ENCODE measurements around the gene PATZ1. TPM values are rescaled to one million over a fixed set of nuclear protein-coding genes. Genes with fewer than 3 reads are reported as not detected.
"Not testable (repeated sequence)": the region's sequence is repeated elsewhere in the genome, so short reads cannot be mapped to it uniquely, and the experiment has no call there.

Gene PATZ1
- total and polyA plus RNA-seq, 5 experiments from 2014 or later: 17.8 to 70.6 (median 34.2) TPM

DNA sequence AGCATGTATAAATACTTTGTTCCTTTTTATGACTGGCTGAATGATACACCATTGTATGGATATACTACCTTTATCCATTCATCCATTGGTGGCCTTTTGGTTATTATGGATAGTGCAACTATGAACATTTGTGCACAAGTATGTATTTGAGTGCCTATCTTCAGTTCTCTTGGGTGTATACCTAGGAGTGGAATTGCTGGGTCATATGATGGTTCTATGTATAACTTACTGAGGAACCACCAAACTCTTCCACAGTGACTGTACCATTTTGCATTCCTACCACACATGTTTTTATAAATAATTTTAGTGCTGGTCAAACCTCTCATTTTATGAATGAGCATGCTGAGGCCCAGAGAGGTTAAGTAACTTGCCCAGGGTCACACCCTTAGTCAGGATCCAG is 3.8 kb upstream of the PATZ1 start:
- no peaks in the 10 kb centered on the region for H3K36me3 Mint-ChIP-seq
- DNase-seq (no peak), ATAC-seq (no peak)
- POLR2A ChIA-PET: no interaction called here
- H3K4me1 Mint-ChIP-seq: peaks cover 4 to 12% (median 8%) of the 10 kb centered on the region in 4 donors
- H3K9me3 Mint-ChIP-seq: no peaks in the 10 kb centered on the region
- H3K27ac Mint-ChIP-seq: no peak overlapping the region
- H3K27me3 Mint-ChIP-seq: no peaks in the 10 kb centered on the region
- H3K4me3 Mint-ChIP-seq: peak overlapping the region in 1 of 10 donors; percentile 15

DNA sequence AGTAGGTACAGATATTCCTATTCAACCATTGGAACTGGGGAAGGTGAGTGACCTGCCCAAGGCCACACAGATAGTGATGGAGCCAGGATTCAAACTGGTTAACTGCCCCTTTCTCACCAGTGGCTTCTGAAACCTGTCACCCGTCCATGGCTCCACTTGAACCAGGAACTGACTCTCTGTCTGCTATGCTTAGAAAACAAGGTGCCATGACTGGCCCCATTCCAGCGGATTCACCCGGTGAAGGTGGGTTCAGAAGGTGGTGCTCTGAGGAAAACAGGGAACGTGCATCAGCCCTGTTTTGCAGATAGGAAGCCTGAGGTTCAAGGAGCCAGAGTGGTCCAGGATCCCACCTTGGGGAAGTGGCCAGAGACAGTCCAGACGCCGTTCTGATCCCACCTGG is 2.6 kb upstream of the PATZ1 start:
- H3K4me1 Mint-ChIP-seq: peaks cover 10 to 24% (median 20%) of the 10 kb centered on the region in 4 donors
- peak overlapping the region in 4 of 10 donors; percentile 24 to 82 (median 42) for H3K27ac Mint-ChIP-seq
- POLR2A ChIA-PET: interaction anchor here (0.8 to 14.2 kb wide), 4 partner anchors 48 to 70 kb away, joined by 4 to 352 read pairs (median 102); partner anchors contain the start of genes DRG1 and PIK3IP1
- H3K9me3 Mint-ChIP-seq: no peaks in the 10 kb centered on the region
- DNase-seq: no peak
- H3K36me3 Mint-ChIP-seq: peaks cover 0 to 6% (median 4%) of the 10 kb centered on the region in 3 donors
- ATAC-seq: no peak
- H3K27me3 Mint-ChIP-seq: no peaks in the 10 kb centered on the region
- H3K4me3 Mint-ChIP-seq: peak overlapping the region in 5 of 10 donors; percentile 22 to 88 (median 55)

DNA sequence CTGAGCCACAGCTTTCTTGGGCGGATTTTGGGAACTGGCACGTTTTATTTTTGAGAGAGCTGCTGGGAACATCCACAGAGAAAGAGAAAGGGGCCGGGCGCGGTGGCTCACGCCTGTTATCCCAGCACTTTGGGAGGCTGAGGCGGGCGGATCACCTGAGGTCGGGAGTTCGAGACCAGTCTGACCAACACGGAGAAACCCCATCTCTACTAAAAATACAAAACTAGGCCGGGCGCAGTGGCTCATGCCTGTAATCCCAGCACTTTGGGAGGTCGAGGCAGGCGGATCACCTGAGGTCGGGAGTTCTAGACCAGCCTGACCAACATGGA is 1.8 kb upstream of the PATZ1 start:
- H3K4me3 Mint-ChIP-seq: peak overlapping the region; percentile 80 to 92 (median 86)
- DNase-seq, ATAC-seq, H3K36me3 Mint-ChIP-seq, H3K9me3 Mint-ChIP-seq, H3K27me3 Mint-ChIP-seq: not testable (repeated sequence)
- peaks cover 13 to 32% (median 28%) of the 10 kb centered on the region in 4 donors for H3K4me1 Mint-ChIP-seq
- H3K27ac Mint-ChIP-seq: peak overlapping the region in 5 of 10 donors; percentile 31 to 85 (median 77)
- POLR2A ChIA-PET: interaction anchor here (2.1 to 14.2 kb wide), 4 partner anchors 52 to 282 kb away, joined by 19 to 352 read pairs (median 102); partner anchors contain the start of genes DRG1 and PIK3IP1

DNA sequence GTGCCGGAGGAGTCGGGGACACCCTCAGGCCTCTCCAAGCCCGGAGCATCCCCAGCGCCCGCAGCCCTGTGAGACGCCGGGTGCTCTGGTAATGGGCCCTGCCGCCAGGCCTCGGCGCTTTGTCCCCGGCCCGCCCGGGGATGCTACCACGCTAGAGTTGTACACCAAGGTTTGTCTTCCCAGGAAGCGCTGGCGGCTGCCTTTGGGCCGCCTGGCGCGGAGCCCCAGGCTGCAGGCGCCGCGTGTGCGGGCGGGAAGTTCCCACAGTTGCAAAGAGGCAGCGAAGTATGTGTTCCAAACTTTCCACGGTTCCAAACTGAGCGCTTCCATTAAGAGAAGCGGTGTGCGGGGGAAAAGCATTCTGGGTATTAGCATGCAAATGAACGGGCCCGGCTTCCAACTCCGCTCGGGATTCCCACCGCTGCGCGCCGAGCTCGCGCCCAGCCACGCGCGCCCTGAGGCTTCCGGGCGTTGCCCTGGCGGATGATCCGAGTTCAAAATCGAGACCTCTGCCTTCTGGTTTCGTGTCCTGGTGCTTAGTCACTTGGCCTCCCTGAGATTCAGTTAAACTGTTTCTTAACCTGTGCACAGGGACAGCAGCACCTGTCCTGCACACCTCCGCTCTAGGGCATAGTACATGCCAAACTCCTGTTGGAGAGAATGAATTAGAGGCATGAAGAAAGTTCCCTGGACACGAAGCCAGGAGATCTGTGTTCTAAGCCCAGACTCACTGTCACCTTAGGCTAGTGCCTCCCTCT is 1.3 kb upstream of the PATZ1 start:
- H3K4me3 Mint-ChIP-seq: peak overlapping the region; percentile 80 to 92 (median 86)
- DNase-seq: peak; percentile 21 to 69 (median 50)
- H3K27ac Mint-ChIP-seq: peak overlapping the region in 9 of 10 donors; percentile 35 to 90 (median 77)
- peaks cover 0 to 13% (median 5%) of the 10 kb centered on the region in 3 donors for H3K36me3 Mint-ChIP-seq
- POLR2A ChIA-PET: interaction anchor here (0.5 to 14.2 kb wide), 22 partner anchors 10 to 1793 kb away, joined by 3 to 352 read pairs (median 4); partner anchors contain the start of genes DEPDC5, DRG1, EIF4ENIF1 and LIMK2
- no peaks in the 10 kb centered on the region for H3K9me3 Mint-ChIP-seq
- ATAC-seq: peak; percentile 8 to 9
- no peaks in the 10 kb centered on the region for H3K27me3 Mint-ChIP-seq
- peaks cover 15 to 37% (median 34%) of the 10 kb centered on the region in 4 donors for H3K4me1 Mint-ChIP-seq

DNA sequence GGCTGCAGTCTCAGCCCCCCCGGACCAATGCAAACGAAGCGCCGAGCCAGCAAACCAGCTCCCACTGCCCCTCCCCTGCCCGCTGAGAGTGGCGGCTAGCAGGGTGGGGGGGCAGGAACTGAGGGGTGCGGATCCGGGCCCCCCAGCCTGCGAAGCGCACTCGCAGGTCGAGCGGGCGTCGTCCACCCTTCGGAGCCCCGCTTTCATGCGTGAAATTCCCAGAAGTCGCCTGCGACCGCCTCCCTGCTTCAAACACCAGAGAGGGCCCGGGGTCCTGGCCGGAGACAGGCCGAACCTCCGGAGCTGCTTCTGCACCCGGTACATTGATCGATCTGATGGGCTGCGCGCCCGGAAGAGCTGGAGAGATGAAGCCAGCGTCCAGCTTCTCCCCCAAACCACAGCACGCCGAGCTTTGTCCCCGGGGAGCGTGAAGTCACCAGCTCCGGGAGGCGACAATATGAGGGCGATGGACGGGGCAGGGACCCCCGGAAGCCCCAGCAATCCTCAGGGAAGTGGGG is 646 bp upstream of the PATZ1 start:
- peaks cover 19 to 44% (median 40%) of the 10 kb centered on the region in 4 donors for H3K4me1 Mint-ChIP-seq
- POLR2A ChIA-PET: interaction anchor here (0.5 to 14.2 kb wide), 29 partner anchors 8 to 1793 kb away, joined by 3 to 352 read pairs (median 4); partner anchors contain the start of genes DEPDC5, DRG1, EIF4ENIF1 and LIMK2
- no peaks in the 10 kb centered on the region for H3K9me3 Mint-ChIP-seq
- peak overlapping the region; percentile 80 to 92 (median 86) for H3K4me3 Mint-ChIP-seq
- H3K27ac Mint-ChIP-seq: peak overlapping the region; percentile 66 to 90 (median 78)
- H3K27me3 Mint-ChIP-seq: no peaks in the 10 kb centered on the region
- peak in 1 of 2 donors; percentile 4 for ATAC-seq
- DNase-seq: peak in 9 of 10 donors; percentile 34 to 82 (median 42)
- peaks cover 0 to 19% (median 5%) of the 10 kb centered on the region in 3 donors for H3K36me3 Mint-ChIP-seq

DNA sequence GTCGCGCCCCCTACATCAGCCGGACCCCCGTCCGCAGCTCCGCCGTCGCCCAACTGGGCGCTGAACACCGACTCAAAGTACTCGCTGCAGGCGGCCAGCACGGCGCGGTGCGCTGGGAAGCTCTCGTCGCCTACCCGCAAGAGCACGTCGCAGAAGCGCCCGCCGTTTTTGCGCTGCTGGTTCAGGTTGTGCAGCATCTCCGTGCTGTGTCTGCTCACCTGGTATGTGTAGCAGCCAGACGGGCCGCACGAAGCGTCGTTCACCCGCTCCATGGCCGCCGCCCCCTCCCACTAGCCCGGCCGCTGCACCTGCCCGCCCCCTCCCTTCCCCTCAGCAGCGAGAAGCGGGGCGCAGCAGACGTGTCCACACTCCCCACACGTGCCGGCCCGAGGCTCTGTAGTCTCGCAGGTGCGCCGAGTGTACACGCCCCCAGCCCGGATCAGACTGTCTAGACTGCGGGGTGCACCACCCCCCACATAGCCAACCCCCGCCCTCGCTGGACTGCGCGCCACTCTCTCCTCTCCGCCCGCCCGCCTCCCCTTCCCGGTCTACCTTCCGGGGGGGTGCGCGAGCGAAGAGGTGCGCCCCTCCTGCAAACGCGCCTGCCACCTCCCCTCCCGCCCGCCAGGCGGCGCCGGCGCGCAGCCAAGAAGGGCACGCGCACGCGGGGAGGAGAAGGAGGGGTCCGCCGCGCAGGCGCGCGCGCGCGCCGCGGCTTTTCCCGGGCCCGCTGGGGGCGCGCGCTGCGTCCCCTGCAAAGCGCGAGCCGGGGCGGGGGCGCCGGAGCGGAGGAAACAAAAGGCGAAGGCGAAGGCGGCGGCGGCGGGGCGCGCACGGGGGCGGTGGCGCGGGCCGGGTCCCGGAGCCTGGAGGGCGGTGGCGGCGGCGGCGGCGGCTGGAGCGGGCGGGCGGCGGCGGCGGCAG is 553 bp downstream of the PATZ1 start:
- Mint-ChIP-seq H3K4me1 (peaks cover 25 to 53% (median 51%) of the 10 kb centered on the region in 4 donors), H3K9me3 (no peaks in the 10 kb centered on the region), H3K27ac (peak overlapping the region; percentile 82 to 97 (median 92)), H3K36me3 (peaks cover 0 to 30% (median 6%) of the 10 kb centered on the region in 3 donors), H3K27me3 (no peaks in the 10 kb centered on the region), H3K4me3 (peak overlapping the region; percentile 88 to 96 (median 91))
- DNase-seq: peak; percentile 89 to 96 (median 93)
- ATAC-seq: peak; percentile 68 to 71
- POLR2A ChIA-PET: interaction anchor here (0.6 to 14.2 kb wide), 28 partner anchors 8 to 1792 kb away, joined by 3 to 352 read pairs (median 6); partner anchors contain the start of genes DEPDC5, DRG1, EIF4ENIF1 and LIMK2

DNA sequence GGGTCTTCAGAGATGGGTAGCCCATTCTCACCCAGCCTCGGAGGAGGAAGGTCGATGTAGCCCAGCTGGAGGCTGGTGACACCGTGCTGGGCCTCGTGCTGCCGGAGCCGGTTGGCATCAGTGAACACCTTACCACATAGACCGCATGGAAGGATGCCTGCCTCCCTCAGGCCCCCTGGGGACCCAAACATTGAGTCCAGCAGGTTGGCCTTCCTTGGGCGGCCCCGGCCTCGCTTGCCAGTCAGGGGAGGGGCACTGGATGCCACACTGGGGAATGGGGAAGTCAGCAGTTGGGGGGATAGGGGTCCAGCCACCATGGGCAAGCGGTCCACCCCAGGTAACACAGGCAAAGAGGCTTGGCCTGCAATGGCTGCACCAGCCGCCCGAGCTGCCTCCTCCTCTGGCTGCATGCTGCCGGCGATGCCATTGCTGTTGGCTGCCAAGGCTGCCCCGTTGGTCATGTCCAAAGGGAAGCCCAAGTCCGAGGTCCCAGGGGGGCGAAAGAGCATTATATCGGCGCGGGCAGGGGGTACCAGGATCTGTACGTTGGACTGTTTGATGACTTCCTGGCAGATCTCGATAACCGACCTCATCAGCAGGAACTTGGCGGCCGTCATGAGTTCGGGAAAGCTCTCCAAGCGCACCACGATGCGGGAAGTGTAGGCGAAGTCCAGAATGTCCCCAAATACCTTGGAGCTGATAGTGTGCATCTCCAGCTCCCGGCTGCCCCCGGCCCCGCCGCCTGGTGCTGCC is 1.4 kb downstream of the PATZ1 start:
- peaks cover 0 to 38% (median 9%) of the 10 kb centered on the region in 3 donors for H3K36me3 Mint-ChIP-seq
- H3K9me3 Mint-ChIP-seq: no peaks in the 10 kb centered on the region
- peak overlapping the region; percentile 88 to 96 (median 91) for H3K4me3 Mint-ChIP-seq
- peak overlapping the region; percentile 82 to 97 (median 92) for H3K27ac Mint-ChIP-seq
- peak in 5 of 10 donors; percentile 6 to 33 (median 25) for DNase-seq
- POLR2A ChIA-PET: interaction anchor here (1.0 to 14.2 kb wide), 14 partner anchors 10 to 286 kb away, joined by 3 to 352 read pairs (median 7); partner anchors contain the start of genes DRG1, PIK3IP1, RNF185 and SFI1
- no peaks in the 10 kb centered on the region for H3K27me3 Mint-ChIP-seq
- no peak for ATAC-seq
- H3K4me1 Mint-ChIP-seq: peaks cover 32 to 62% (median 60%) of the 10 kb centered on the region in 4 donors

DNA sequence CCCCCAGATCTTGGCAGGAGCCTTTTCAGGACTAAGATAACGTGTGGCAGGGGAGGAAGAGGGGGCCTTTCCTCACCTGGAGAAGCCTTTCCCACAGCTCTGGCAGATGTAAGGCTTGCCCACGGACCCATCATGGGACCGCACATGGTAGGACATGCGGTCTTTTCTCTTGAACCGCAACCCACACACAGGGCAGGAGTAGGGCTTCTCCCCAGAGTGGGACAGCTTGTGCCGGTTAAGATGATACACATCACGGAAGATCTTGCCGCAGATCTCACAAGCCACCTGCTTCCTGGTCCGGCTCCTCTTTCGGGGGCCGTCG is 1.9 kb downstream of the PATZ1 start:
- POLR2A ChIA-PET: interaction anchor here (1.0 to 14.2 kb wide), 11 partner anchors 9 to 286 kb away, joined by 3 to 352 read pairs (median 8); partner anchors contain the start of genes DRG1, PIK3IP1 and RNF185
- DNase-seq: peak in 3 of 10 donors; percentile 4 to 27 (median 5)
- peaks cover 36 to 67% (median 65%) of the 10 kb centered on the region in 4 donors for H3K4me1 Mint-ChIP-seq
- peak overlapping the region; percentile 82 to 97 (median 92) for H3K27ac Mint-ChIP-seq
- no peaks in the 10 kb centered on the region for H3K27me3 Mint-ChIP-seq
- peak overlapping the region; percentile 88 to 96 (median 91) for H3K4me3 Mint-ChIP-seq
- peaks cover 0 to 44% (median 9%) of the 10 kb centered on the region in 3 donors for H3K36me3 Mint-ChIP-seq
- no peaks in the 10 kb centered on the region for H3K9me3 Mint-ChIP-seq
- ATAC-seq: no peak

DNA sequence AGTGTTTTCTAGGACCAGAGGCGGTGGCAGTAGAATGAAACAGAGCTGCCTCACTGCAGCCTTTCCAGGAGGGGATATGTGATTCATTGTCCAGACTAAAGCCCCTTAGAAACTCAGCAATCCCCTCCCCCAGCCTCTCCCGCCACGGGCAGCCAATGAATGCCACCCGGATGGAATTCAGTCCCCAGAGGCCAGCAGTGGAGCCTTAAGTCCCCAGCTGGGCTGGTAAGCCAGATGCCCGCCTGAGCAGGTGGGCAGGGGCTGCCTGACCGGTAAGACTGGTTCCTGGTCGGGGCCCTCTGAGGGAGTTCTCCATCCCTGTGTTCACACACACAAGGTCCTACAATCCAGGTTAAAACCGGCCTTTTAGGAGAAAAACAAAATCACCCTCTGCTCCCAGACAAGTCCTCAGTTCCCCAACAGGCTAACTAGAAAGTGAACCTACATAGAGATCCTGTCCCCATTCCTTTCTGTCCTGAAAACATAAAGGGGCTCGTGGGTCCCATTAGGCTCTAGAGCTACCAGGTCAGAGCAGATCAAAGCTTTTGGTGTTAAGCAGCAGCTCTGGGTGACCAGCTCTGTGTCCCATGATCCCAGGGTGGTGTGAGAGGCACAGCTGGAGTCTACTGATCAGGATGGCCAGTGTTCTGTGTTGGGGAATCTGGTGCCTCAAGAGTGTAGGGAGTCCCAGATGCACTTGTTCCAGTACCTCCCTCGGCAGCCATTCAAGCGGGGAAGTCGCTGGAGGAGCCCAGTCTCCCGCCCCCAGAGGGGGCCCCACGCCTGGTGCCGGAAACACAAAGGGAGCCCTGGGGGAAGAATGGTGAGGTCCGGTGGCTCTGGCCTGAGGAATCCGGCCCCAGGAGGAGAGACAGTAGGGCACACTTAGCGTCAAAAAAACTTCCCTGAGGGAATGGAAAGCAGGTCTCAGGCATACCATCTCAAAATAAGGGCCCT is 2.6 kb downstream of the PATZ1 start:
- Mint-ChIP-seq H3K9me3 (no peaks in the 10 kb centered on the region), H3K4me1 (peaks cover 39 to 73% (median 69%) of the 10 kb centered on the region in 4 donors), H3K27me3 (no peaks in the 10 kb centered on the region), H3K27ac (peak overlapping the region; percentile 82 to 97 (median 92)), H3K4me3 (peak overlapping the region; percentile 88 to 96 (median 91)), H3K36me3 (peaks cover 0 to 51% (median 9%) of the 10 kb centered on the region in 3 donors)
- POLR2A ChIA-PET: interaction anchor here (0.6 to 14.2 kb wide), 11 partner anchors 8 to 183 kb away, joined by 3 to 352 read pairs (median 7); partner anchors contain the start of genes DRG1, PIK3IP1 and RNF185
- peak in 2 of 10 donors; percentile 12 to 18 for DNase-seq
- ATAC-seq: no peak
